ENCODE data around the gene OLFML2A.
"Not testable (repeated sequence)": the region's sequence is repeated elsewhere in the genome, so short reads cannot be mapped to it uniquely, and the experiment has no call there.

The OLFML2A gene

GRCh38 chr9:124761710-124762109, 15.2 kb upstream of the OLFML2A start:
- DNase-seq, result no peak

- no peak for DNase-seq
Measured at GRCh38 chr9:124762633-124763032, 14.3 kb upstream of the OLFML2A start.

GRCh38 chr9:124764774-124765438, 12.0 kb upstream of the OLFML2A start:
- no peak for DNase-seq

GRCh38 chr9:124765439-124765835, 11.5 kb upstream of the OLFML2A start:
- DNase-seq, result no peak

GRCh38 chr9:124766326-124766725, 10.6 kb upstream of the OLFML2A start:
- no peak for DNase-seq

- no peak for DNase-seq
Measured at GRCh38 chr9:124766815-124767554, 9.9 kb upstream of the OLFML2A start.

- DNase-seq, result no peak
Measured at GRCh38 chr9:124767821-124768220, 9.1 kb upstream of the OLFML2A start.

- no peak for DNase-seq
Measured at GRCh38 chr9:124768334-124768733, 8.6 kb upstream of the OLFML2A start.

- no peak for DNase-seq
Measured at GRCh38 chr9:124768750-124769548, 8.0 kb upstream of the OLFML2A start.

DNA sequence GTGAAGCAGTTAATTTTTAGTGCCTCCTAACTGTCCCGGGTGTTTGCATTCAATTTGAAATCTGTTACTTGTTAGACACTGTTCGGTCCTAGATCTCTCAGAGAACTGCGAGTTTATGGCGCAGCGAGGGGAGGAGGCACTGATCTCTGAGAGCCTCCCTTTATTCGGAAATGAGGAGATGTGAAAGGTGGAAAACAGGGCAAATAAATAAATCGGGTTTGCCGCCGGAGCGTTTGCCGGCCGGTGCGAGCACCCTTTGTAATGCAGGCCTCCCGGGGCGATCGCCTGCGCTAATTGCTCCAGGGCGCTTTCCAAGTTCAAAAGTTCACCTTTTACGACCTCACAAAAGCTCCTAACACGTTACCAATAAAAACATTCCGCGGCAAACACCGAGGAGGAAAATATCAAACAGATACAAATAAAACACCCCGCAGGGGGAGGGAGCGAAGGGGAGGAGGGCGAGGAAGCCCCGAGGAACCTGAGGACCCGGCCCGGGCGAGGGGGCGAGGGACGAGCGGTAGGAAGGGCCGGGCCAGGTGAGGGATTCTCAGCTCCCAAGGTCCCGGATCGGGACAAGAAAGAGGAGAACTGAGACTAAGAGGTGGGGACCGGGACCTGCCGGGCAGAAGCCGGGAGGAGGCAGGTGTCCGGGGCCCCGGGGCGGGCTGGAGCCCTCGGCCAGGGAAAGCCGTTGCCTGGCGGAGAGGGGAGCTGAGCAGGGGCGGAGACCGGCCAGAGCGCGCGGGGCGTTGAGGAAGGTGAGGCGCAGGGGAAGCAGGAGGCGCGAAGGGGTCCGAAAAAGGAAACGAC, 7.2 kb upstream of the OLFML2A start:
- no peak for DNase-seq

DNA sequence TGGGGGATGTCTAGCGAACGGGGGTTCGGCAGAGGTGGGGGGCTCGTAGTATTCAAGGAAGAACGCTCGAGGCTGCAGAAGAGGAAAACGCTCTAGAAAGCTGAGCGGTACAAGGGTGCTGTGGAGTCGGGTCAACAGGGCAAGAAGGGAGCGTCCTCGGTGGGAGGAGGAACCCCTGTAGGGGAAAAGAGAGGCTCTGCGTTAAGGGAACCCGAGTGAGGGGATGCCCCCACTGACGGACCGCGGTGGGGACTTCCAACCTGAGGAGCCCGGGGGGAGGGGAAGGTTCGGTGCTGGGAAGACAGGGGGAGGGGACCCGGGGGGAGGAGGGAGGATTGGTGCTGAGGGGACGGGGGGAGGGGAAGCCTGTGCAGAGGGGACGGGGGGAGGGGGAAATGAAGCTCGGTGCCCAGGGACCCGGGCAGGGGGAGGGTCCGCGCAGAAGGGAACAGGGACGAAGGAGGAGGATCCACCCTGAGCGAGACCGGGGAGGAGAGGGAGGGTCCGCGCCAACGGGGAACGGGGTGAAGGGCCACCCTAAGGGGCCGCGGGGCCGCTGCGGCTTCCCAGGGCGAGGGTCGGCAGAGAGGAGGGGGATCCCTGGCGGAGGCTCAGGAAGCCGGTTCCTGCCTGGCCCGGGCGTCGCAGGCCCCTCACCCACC, 6.4 kb upstream of the OLFML2A start:
- no peak for DNase-seq

- DNase-seq, result peak; percentile 91
Measured at GRCh38 chr9:124771021-124771866, 5.7 kb upstream of the OLFML2A start, which contains the start of gene NR6A1. Gene NR6A1, minus strand, starts transcription at chr9:124771311.

DNA sequence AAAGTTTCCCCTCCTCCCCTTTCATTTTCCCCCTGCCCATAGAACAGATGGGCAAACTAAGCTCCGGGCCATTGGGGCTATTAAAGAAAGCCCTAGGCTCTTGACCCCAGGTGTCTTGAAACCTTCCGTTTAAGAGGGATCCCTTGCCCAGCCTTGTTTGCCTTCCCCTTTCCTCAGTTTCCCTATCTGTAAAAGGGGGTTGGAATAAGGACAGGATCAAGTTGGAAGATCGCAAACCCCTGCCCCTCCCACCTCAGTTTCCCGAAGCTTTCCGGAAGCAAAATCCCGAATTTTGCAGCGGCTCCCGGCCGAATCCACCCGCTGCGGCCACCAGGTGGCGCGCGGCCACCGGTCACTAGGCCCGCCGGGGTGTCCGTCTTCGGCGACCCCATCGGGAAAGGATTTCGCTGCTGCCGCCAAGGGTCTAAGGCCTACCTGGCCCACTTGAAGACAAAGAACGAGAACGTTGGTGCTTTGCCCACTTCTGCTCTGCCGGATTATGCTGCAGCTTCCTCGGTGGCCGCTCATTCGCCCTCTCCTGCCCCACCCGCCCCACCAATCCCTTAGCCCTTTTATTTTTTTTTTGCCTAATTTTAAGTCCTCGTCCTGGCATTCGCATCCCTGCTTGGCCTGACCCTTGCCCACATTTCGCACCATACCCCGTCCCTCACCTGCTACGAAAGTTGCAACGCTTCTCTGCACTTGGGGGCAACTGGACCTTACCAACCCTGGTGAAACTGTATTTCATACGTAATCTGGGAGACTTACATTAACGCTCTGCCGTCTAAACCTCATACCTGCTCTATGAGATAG, 4.9 kb upstream of the OLFML2A start:
- DNase-seq, result peak; percentile 47

DNA sequence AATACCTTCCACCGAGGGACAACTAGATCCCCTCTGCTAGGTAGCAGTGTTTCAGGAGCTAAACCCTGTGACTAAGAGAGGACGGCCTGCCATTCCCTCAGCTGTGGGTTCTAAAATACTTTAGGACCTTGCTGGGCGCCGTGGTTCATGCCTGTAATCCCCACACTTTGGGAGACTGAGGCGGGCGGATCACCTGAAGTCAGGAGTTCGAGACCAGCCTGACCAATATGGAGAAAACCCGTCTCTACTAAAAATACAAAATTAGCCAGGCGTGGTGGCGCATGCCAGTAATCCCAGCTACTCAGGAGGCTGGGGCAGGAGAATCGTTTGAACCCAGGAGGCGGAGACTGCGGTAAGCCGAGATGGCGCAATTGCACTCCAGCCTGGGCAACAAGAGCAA, 4.1 kb upstream of the OLFML2A start:
- not testable (repeated sequence) for DNase-seq

- DNase-seq, result no peak
Measured at GRCh38 chr9:124773473-124774128, 3.3 kb upstream of the OLFML2A start.

GRCh38 chr9:124774129-124774978, 2.6 kb upstream of the OLFML2A start:
- peak; percentile 44 for DNase-seq

- no peak for DNase-seq
Measured at GRCh38 chr9:124776618-124776953, 347 bp upstream of the OLFML2A start.

- no peak for DNase-seq
Measured at GRCh38 chr9:124778575-124779367, 1.8 kb downstream of the OLFML2A start.
